ENCODE results near the gene SYNJ1. TPM values are rescaled to one million over a fixed set of nuclear protein-coding genes. Genes with fewer than 3 reads are reported as not detected.
"Not testable (repeated sequence)": the region's sequence is repeated elsewhere in the genome, so short reads cannot be mapped to it uniquely, and the experiment has no call there.

Gene SYNJ1
- polyA plus RNA-seq, 10 donors: 4.2 to 9.8 (median 6.6) TPM

DNA sequence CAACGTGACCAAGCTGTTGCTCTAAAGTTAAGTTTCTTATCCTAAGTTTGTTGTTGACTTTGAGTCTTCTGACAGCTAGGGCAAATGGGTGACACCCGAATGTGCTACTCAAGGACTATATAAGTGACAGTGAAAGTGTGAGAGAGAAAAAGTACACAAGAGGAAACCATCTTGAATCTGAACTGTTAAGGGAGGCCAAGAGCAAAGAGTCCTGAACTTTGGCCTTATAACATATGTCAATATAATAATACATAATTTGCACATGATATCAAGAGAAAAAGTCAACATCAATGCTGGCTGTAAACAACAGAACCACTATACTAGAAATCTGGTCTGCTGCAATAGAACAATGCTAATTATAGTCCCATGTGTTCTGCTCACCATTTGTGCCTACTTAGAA is 29.5 kb downstream of the SYNJ1 start:
- no peak for DNase-seq

DNA sequence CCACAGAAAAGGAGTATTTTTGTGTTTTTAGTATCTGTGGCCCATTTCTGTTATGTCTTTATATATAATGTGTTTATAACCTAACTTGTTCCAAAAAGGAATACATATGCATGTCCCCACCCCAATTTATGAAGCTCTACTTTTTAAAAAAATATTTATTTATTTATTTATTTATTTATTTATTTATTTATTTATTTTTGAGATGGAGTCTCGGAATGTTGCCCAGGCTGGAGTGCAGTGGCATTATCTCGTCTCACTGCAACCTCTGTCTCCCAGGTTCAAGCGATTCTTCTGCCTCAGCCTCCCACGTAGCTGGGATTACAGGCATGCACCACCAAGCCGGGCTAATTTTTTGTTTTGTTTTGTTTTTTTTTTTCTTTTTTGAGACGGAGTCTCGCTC is 32.3 kb downstream of the SYNJ1 start:
- DNase-seq: not testable (repeated sequence)

DNA sequence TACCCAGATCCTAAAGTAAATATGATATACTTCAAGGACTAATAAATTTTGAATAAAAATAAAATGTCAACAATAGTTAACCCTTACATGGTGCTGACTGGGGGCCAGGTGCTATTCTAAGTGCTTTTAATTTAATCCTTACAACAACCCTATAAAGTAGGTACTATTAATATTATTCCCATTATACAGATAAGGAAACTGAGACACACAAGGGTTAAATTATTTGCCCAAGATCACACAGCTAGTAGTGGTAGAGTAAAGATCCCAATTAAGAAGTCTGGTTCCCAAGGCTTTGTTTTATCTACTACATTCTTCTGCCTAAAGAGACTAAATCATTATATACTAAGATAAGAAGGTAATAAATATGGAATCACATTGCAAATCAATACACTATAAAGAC is 34.2 kb downstream of the SYNJ1 start:
- DNase-seq: no peak

DNA sequence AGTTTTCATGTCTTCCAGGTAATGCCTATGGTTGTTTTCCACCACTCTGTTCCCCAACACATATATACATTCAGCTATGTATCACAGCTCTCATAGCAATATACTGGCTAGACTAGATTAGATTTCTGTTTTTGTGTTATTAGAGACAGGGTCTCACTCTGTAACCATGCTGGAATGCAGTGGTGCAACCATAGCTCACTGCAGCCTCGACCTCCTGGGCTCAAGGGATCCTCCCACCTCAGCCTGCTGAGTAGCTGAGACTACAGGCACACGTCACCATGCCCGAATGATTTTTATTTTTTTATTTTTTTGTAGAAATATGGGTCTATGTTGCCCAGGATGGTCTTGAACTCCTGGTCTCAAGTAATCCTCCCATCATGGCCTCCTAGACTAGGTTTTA is 37.7 kb downstream of the SYNJ1 start:
- DNase-seq: no peak

- DNase-seq: no peak
Measured at GRCh38 chr21:32687643-32688345, 40.0 kb downstream of the SYNJ1 start.

GRCh38 chr21:32682696-32683474 is 44.9 kb downstream of the SYNJ1 start:
- no peak for DNase-seq

DNA sequence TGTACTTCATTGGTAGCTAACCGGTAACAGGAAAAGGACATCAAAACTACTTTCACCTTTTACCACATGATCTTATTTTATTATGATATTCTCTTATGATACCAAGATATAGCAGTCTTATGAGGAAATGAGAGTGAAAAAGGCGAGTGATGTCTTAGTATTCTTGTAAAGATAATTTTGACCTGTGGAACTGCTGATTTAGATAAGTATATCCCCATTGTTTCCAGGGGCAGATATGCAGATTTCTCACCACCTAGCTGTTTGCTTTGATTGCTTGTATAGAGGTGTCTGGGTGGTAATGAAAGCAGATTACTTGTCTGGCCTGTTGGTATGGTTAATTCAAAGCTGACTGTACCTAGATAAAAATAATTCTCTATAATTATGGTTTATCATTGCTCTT is 53.1 kb downstream of the SYNJ1 start:
- no peak for DNase-seq

DNA sequence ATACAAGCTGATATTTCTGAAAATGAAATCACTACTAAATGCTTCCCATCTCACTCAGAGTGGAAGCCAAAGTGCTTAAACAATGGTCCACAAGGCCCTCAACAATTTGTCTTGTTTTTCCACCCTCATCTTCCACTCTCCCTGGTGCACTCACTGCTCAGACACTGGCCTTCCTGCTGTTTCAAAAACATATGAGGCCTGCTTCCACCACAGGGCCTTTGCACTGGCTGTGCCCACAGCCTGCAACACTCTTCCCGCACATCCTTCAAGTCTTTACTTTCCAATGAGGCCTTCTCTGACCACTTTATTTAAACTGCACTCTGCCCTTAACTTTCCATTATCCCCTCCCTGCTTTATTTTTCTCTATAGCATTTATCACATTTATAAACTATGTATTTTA is 53.8 kb downstream of the SYNJ1 start:
- DNase-seq: no peak

GRCh38 chr21:32666258-32666657 is 61.6 kb downstream of the SYNJ1 start:
- no peak for DNase-seq

DNA sequence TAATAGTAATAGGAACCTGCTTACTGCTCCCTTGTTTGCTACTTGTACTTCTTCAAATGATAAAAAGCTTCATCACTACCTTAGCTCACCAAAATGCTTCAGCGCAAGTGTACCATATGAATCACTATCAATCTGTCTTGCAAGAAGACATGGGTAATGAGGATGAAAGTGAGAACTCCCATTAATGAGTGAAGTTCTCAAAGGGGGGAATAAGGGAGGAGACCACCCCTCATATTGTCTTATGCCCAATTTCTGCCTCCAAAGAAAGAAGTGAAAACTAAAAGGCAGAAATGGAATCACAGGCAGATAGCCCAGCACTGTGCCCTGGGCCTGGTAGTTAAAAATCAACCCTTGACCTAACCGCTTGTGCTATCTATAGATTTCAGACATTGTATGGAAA is 63.7 kb downstream of the SYNJ1 start:
- not testable (repeated sequence) for DNase-seq

- DNase-seq: not testable (repeated sequence)
Measured at GRCh38 chr21:32661981-32662380, 65.8 kb downstream of the SYNJ1 start.

DNA sequence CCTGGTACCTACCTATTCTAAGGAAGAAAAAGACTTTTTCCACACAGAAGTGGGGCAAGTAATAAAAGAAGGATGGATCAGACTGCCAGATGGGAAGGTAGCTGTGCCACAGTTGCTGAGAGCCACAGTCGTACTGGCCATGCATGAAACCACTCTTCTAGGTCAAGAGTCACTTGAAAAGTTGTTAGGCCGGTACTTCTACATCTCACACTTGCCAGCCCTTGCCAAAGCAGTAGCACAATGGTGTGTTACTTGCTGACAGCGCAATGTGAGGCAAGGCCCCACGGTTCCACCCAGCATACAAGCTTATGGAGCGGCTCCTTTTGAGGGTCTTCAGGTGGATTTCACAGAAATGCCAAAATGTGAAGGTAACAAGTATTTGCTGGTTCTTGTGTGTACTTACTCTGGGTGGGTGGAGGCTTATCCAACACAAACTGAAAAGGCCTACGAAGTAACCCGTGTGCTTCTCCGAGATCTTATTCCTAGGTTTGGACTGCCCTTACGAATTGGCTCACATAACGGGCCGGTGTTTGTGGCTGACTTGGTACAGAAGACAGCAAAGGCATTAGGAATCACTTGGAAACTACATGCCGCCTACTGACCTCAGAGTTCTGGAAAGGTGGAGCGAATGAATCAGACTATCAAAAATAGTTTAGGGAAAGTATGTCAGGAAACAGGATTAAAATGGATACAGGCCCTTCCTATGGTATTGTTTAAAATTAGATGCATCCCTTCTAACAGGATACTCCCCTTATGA is 66.6 kb downstream of the SYNJ1 start:
- DNase-seq: not testable (repeated sequence)

DNA sequence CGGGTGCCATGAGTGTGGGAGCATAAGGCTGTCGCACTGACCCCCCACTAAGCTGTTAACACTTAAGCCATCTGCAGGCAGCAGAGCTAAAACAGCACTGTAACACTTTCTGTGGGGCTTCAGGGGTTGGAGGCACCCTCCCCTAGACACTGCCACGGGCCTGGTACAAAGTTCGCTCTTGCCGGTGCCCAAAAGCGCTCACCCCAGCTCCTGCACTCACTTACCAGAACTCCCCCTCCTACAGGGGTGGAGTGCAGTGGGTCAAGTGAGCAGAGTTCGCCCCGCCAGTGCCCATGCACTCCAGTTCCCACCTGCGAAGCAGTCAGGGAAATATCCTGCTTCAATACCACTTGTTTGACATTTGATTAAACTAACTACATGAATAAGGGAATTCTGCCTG is 69.3 kb downstream of the SYNJ1 start:
- DNase-seq: no peak

- DNase-seq: peak in 2 of 3 donors; percentile 1 to 6
Measured at GRCh38 chr21:32653326-32653901, 74.4 kb downstream of the SYNJ1 start.

DNA sequence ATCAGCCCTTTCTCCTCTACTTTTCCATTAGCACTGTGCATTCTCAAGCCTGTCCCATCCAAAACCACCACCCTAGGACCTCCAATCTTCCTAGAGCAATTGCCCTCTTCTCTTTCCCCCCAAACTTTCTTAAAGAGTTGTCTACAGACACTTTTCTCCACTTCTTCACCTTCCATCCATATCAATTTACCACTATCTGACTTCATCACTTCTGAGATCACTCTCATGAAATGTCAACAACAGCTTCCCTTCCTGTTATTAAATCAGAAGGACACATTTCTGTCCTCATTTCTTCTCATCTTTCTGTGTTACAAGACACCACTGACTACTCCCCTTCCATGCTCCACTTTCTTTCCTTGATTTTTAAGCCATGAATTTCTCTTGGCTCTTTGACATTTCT is 79.6 kb downstream of the SYNJ1 start:
- DNase-seq: no peak

- no peak for DNase-seq
Measured at GRCh38 chr21:32645261-32646182, 82.3 kb downstream of the SYNJ1 start.

GRCh38 chr21:32641710-32642698 is 85.8 kb downstream of the SYNJ1 start:
- DNase-seq: no peak

GRCh38 chr21:32626621-32627196 is 101.1 kb downstream of the SYNJ1 start:
- no peak for DNase-seq

DNA sequence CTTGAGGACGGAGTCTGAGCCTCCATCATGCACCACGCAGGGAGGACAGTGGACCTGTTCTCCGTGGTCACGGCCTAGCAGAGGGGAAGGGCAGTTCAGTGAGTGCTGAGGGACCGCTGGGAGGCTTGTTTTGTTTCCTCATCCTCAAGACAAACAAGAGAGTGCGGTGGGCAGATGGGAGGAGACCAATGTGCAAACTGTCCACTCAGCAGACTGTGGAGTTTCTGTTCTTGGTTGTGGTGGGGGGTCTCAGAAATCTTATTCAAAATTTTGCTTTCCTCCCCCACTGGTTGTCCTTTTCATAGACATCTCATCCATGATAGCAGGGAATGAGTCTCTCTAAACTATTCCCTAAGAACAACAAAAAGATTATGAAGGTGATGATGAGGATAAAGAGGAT is 109.6 kb downstream of the SYNJ1 start:
- not testable (repeated sequence) for DNase-seq
